Activated CD4-positive, alpha-beta T cell treated with anti-CD3 and anti-CD28 coated beads, Interleukin-2, amount 50 U/mL, for 24 hours (primary cell): ENCODE results near the gene NRXN2.

Source experiments
- DNase-seq, 2 donors: peaks; one replicate each; pipeline ENCODE4 v3.0.0-alpha.2; 2020; ENCODE audit warnings: low read depth in 1 of 2, low spot score in 1 of 2

Gene NRXN2

GRCh38 chr11:64723117-64723906 lies at the start of gene NRXN2:
Gene NRXN2 (minus strand): TSS chr11:64723197. CDS start chr11:64713699, 9,498 bp downstream.
- DNase-seq: peak; percentile 62 to 82

GRCh38 chr11:64772303-64773018 lies 49.5 kb upstream of the NRXN2 start:
- no peak for DNase-seq

GRCh38 chr11:64771861-64772260 lies 48.9 kb upstream of the NRXN2 start:
- no peak for DNase-seq

- DNase-seq: no peak
These were observed 47.1 kb upstream of the NRXN2 start for GRCh38 chr11:64770120-64770519.

- DNase-seq: no peak
These were observed 46.3 kb upstream of the NRXN2 start for GRCh38 chr11:64769283-64769682.

GRCh38 chr11:64768300-64768694 lies 45.3 kb upstream of the NRXN2 start:
- no peak for DNase-seq

GRCh38 chr11:64767344-64768299 lies 44.6 kb upstream of the NRXN2 start:
- peak; percentile 63 to 75 for DNase-seq

GRCh38 chr11:64766881-64767280 lies 43.9 kb upstream of the NRXN2 start:
- no peak for DNase-seq

GRCh38 chr11:64765851-64766665 lies 43.1 kb upstream of the NRXN2 start:
- DNase-seq: no peak

- no peak for DNase-seq
These were observed 42.4 kb upstream of the NRXN2 start for GRCh38 chr11:64765291-64765850.

GRCh38 chr11:64764753-64765152 lies 41.8 kb upstream of the NRXN2 start:
- no peak for DNase-seq

- DNase-seq: no peak
These were observed 41.1 kb upstream of the NRXN2 start for GRCh38 chr11:64764040-64764611.

GRCh38 chr11:64763526-64764039 lies 40.6 kb upstream of the NRXN2 start:
- no peak for DNase-seq

GRCh38 chr11:64762674-64763525 lies 39.9 kb upstream of the NRXN2 start:
- DNase-seq: no peak

GRCh38 chr11:64762277-64762673 lies 39.3 kb upstream of the NRXN2 start:
- no peak for DNase-seq

- no peak for DNase-seq
These were observed 37.9 kb upstream of the NRXN2 start for GRCh38 chr11:64760759-64761420.

- DNase-seq: no peak
These were observed 37.0 kb upstream of the NRXN2 start, which contains the start of gene PYGM for GRCh38 chr11:64759722-64760719. Gene PYGM (minus strand): TSS chr11:64759974. CDS start chr11:64759898, 76 bp downstream.
